IMR-90 (cell line): Measurements from ENCODE around the gene GSTA1.
"Not testable (repeated sequence)": the region's sequence is repeated elsewhere in the genome, so short reads cannot be mapped to it uniquely, and the experiment has no call there.

Experiments
- CEBPB ChIP-seq: IDR thresholded peaks from 2 replicates; pipeline ENCODE4 v1.6.1; 2012; ENCODE audit warnings: low read depth, low read length, improper control_type of control experiment
- CHD1 ChIP-seq: IDR thresholded peaks from 2 replicates; pipeline ENCODE4 v1.6.1; 2012; ENCODE audit warnings: low read depth, low read length, improper control_type of control experiment
- CTCF ChIP-seq: conservative IDR thresholded peaks from 2 replicates; pipeline ENCODE4 v1.5.1; 2012; ENCODE audit warnings: mild to moderate bottlenecking, low read depth, low read length, improper control_type of control experiment
- MAFK ChIP-seq: IDR thresholded peaks from 2 replicates; pipeline ENCODE4 v1.6.1; 2012; ENCODE audit warnings: low read depth, low read length, improper control_type of control experiment
- MXI1 ChIP-seq: IDR thresholded peaks from 2 replicates; pipeline ENCODE4 v1.6.1; 2012; ENCODE audit warnings: low read depth, mild to moderate bottlenecking, low read length, moderate library complexity, borderline replicate concordance
- POLR2A ChIP-seq: IDR thresholded peaks from 2 replicates; pipeline ENCODE4 v1.6.1; 2012; ENCODE audit warnings: mild to moderate bottlenecking, low read depth, low read length
- RAD21 ChIP-seq: IDR thresholded peaks from 2 replicates; pipeline ENCODE4 v1.6.1; 2012; ENCODE audit warnings: low read length, improper control_type of control experiment
- RCOR1 ChIP-seq: IDR thresholded peaks from 2 replicates; pipeline ENCODE4 v1.6.1; 2012; ENCODE audit warnings: mild to moderate bottlenecking, low read length, improper control_type of control experiment; ENCODE audit not compliant: insufficient replicate concordance
- RFX5 ChIP-seq: IDR thresholded peaks from 2 replicates; pipeline ENCODE4 v1.8.0; 2012; ENCODE audit warnings: low read depth, mild to moderate bottlenecking, low read length, moderate library complexity
- SMC3 ChIP-seq: fragments of 150-350 bp; IDR thresholded peaks from 2 replicates; pipeline ENCODE4 v1.6.1; 2016; ENCODE audit warnings: low read depth, mild to moderate bottlenecking, antibody characterized with exemption, low read length, moderate library complexity
- USF2 ChIP-seq: fragments of 150-350 bp; IDR thresholded peaks from 2 replicates; pipeline ENCODE4 v1.6.1; 2017; ENCODE audit warnings: mild to moderate bottlenecking, antibody characterized with exemption, low read length, low read depth

- TF ChIP-seq CTCF, RFX5, CEBPB, POLR2A, RCOR1, RAD21, SMC3, USF2, CHD1, MXI1, MAFK: not testable (repeated sequence)
Observed at GRCh38 chr6:52769399-52769798, 34.2 kb downstream of the GSTA1 start.
